HCT116 (cell line): Measurements from ENCODE around the gene ATP1A2. TPM values are rescaled to one million over a fixed set of nuclear protein-coding genes. Genes with fewer than 3 reads are reported as not detected.

Experiments
- ATAC-seq: fragments of 200-7000 bp; cut with Tn5 transposase; 2 replicates; pipeline ENCODE4 v1.9.1; 2020; ENCODE audit warnings: mild to moderate bottlenecking, moderate library complexity
- BruUV-seq: library from RNA; stranded (reverse); fragments of 400-500 nt; replicated peaks from 2 replicates; lab custom pipeline; 2021; lab: Mats Ljungman, UMichigan
- CTCF ChIA-PET: fragments of 300-600 bp; sonication (Branson Sonifier 250); formaldehyde crosslinking; loops from one replicate; lab custom pipeline; 2021; ENCODE audit warnings: antibody characterized with exemption; lab: Charles Lee
- POLR2A ChIA-PET: fragments of 300-600, 350-600 bp; sonication (Branson Sonifier 250); formaldehyde crosslinking; loops from one replicate; lab custom pipeline; 2021; ENCODE audit warnings: antibody characterized with exemption; lab: Charles Lee
- RAD21 ChIA-PET, 2 experiments: fragments of 300-600 bp; sonication (Branson Sonifier 250); formaldehyde crosslinking; loops; one replicate each; lab custom pipeline; 2023; ENCODE audit warnings: low total read pairs in 2 of 2; ENCODE audit not compliant: uncharacterized antibody in 2 of 2, unreplicated experiment in 2 of 2, low non-redundant PET in 1 of 2; lab: Charles Lee
- DNase-seq: peaks from one replicate; pipeline ENCODE4 v3.0.0-alpha.2; 2010; ENCODE audit warnings: low read depth, low spot score
- H2AFZ ChIP-seq: fragments of 200-600 bp; shearing (Covaris generic), sonication (generic); 2 replicates; pipeline ENCODE4 v1.6.1; 2017; ENCODE audit warnings: low read depth, mixed run types, mixed read lengths, antibody characterized with exemption, low read length; ENCODE audit not compliant: poor library complexity, severe bottlenecking
- H3K27ac ChIP-seq: 2 replicates; pipeline ENCODE4 v1.5.1; 2012; ENCODE audit warnings: low read depth, low read length
- H3K27me3 ChIP-seq: fragments of 200-600 bp; sonication (generic); 2 replicates; pipeline ENCODE4 v1.6.1; 2016; ENCODE audit warnings: mixed run types, low read length, mixed read lengths; ENCODE audit not compliant: insufficient read depth
- H3K36me3 ChIP-seq, 2 experiments: fragments of 200-500 bp in 1 of 2; fragments of 200-600 bp in 1 of 2; sonication (Bioruptor generic) in 1 of 2; sonication (generic) in 1 of 2; 2 replicates each; pipeline versions ENCODE4 v1.5.1 to v1.6.1; 2014 to 2016; ENCODE audit warnings: low read length in 2 of 2, inconsistent platforms in 1 of 2, mixed read lengths in 1 of 2, mixed run types in 1 of 2; ENCODE audit not compliant: insufficient read depth in 2 of 2, control insufficient read depth in 1 of 2
- H3K4me1 ChIP-seq, 2 experiments: fragments of 200-600 bp in 1 of 2; sonication (generic) in 1 of 2; 2 replicates each; pipeline versions ENCODE4 v1.5.1 to v1.6.1; 2012 to 2017; ENCODE audit warnings: low read length in 2 of 2, inconsistent platforms in 1 of 2, mild to moderate bottlenecking in 1 of 2, mixed read lengths in 1 of 2, mixed run types in 1 of 2, moderate library complexity in 1 of 2; ENCODE audit not compliant: insufficient read depth in 2 of 2, control insufficient read depth in 1 of 2
- H3K4me2 ChIP-seq: fragments of 200-600 bp; sonication (generic); 2 replicates; pipeline ENCODE4 v1.6.1; 2017; ENCODE audit warnings: mixed run types, low read length, mixed read lengths
- H3K4me3 ChIP-seq, 2 experiments: fragments of 200-600 bp in 1 of 2; sonication (generic) in 1 of 2; replicated peaks in 1 of 2; 2 replicates each; pipeline ENCODE4 v1.5.1; 2011 to 2016; ENCODE audit warnings: low read length in 2 of 2, control low read depth in 1 of 2, low read depth in 1 of 2, mild to moderate bottlenecking in 1 of 2, mixed read lengths in 1 of 2, mixed run types in 1 of 2
- H3K79me2 ChIP-seq: fragments of 200-600 bp; sonication (generic); 2 replicates; pipeline ENCODE4 v1.6.1; 2017; ENCODE audit warnings: mild to moderate bottlenecking, mixed run types, low read length, moderate library complexity, mixed read lengths; ENCODE audit not compliant: insufficient read depth
- H3K9ac ChIP-seq: fragments of 200-600 bp; sonication (generic); 2 replicates; pipeline ENCODE4 v1.6.1; 2016; ENCODE audit warnings: low read length, mixed read lengths
- H3K9me2 ChIP-seq: fragments of 200-600 bp; sonication (generic), shearing (Covaris generic); 2 replicates; pipeline ENCODE4 v1.6.1; 2017; ENCODE audit warnings: mixed run types, mild to moderate bottlenecking, moderate library complexity; ENCODE audit not compliant: insufficient read depth
- H3K9me3 ChIP-seq, 2 experiments: fragments of 200-500 bp in 1 of 2; fragments of 200-600 bp in 1 of 2; sonication (Bioruptor generic) in 1 of 2; sonication (generic) in 1 of 2; 2 replicates each; pipeline ENCODE4 v1.6.1; 2014 to 2017; ENCODE audit warnings: low read length in 2 of 2, mixed read lengths in 2 of 2, inconsistent platforms in 1 of 2, low read depth in 1 of 2, mild to moderate bottlenecking in 1 of 2, mixed run types in 1 of 2, moderate library complexity in 1 of 2; ENCODE audit not compliant: control insufficient read depth in 1 of 2, insufficient read depth in 1 of 2
- H4K20me1 ChIP-seq: fragments of 200-600 bp; sonication (generic), shearing (Covaris generic); 2 replicates; pipeline ENCODE4 v1.6.1; 2017; ENCODE audit warnings: mixed run types, mild to moderate bottlenecking, moderate library complexity; ENCODE audit not compliant: insufficient read depth
- CTCF ChIP-seq, 3 experiments: fragments of 200-600 bp in 1 of 3; sonication (generic) in 1 of 3; IDR thresholded peaks in 2 of 3; conservative IDR thresholded peaks in 1 of 3; 2 replicates each; pipeline ENCODE4 v1.5.1; 2012 to 2017; ENCODE audit warnings: low read depth in 2 of 3, low read length in 2 of 3, antibody characterized with exemption in 1 of 3, borderline replicate concordance in 1 of 3, control low read depth in 1 of 3, mild to moderate bottlenecking in 1 of 3, mixed read lengths in 1 of 3, mixed run types in 1 of 3, moderate library complexity in 1 of 3; ENCODE audit not compliant: insufficient read depth in 1 of 3
- EGR1 ChIP-seq: IDR thresholded peaks from 2 replicates; pipeline ENCODE4 v1.6.1; 2012; ENCODE audit warnings: low read depth
- EZH2 ChIP-seq: fragments of 200-600 bp; sonication (generic); IDR thresholded peaks from 2 replicates; pipeline ENCODE4 v1.6.1; 2017; ENCODE audit warnings: antibody characterized with exemption, mixed run types
- EZH2phosphoT487 ChIP-seq: fragments of 200-600 bp; IDR thresholded peaks from 2 replicates; pipeline ENCODE4 v1.6.1; 2018; ENCODE audit warnings: antibody characterized with exemption, borderline replicate concordance
- FOSL1 ChIP-seq: IDR thresholded peaks from 2 replicates; pipeline ENCODE4 v1.6.1; 2012; ENCODE audit warnings: low read depth
- JUND ChIP-seq: IDR thresholded peaks from 2 replicates; pipeline ENCODE4 v1.6.1; 2012
- MAX ChIP-seq: IDR thresholded peaks from 2 replicates; pipeline ENCODE4 v1.6.1; 2012
- POLR2A ChIP-seq: IDR thresholded peaks from 2 replicates; pipeline ENCODE4 v1.7.0; 2011; ENCODE audit warnings: borderline replicate concordance; ENCODE audit not compliant: insufficient read depth, insufficient read length; ENCODE audit errors: extremely low read depth
- POLR2AphosphoS5 ChIP-seq: IDR thresholded peaks from 2 replicates; pipeline ENCODE4 v1.6.1; 2011; ENCODE audit warnings: mild to moderate bottlenecking, low read depth, low read length, moderate library complexity
- RAD21 ChIP-seq: IDR thresholded peaks from 2 replicates; pipeline ENCODE4 v1.6.1; 2012; ENCODE audit warnings: low read depth, mild to moderate bottlenecking
- REST ChIP-seq: IDR thresholded peaks from 2 replicates; pipeline ENCODE4 v1.6.1; 2012; ENCODE audit warnings: low read depth
- SRF ChIP-seq: IDR thresholded peaks from 2 replicates; pipeline ENCODE4 v1.6.1; 2012; ENCODE audit warnings: low read depth
- TCF7L2 ChIP-seq: IDR thresholded peaks from 2 replicates; pipeline ENCODE4 v1.7.0; 2011; ENCODE audit warnings: borderline replicate concordance, inconsistent platforms; ENCODE audit not compliant: insufficient read depth, insufficient read length; ENCODE audit errors: extremely low read depth
- YY1 ChIP-seq: IDR thresholded peaks from 2 replicates; pipeline ENCODE4 v1.6.1; 2011; ENCODE audit warnings: low read length, low read depth, moderate library complexity, mild to moderate bottlenecking; ENCODE audit not compliant: insufficient replicate concordance; ENCODE audit errors: extremely low read depth
- ZFX ChIP-seq: fragments of 450-650 bp; IDR thresholded peaks from 2 replicates; pipeline ENCODE4 v1.6.1; 2017
- ZNF274 ChIP-seq: fragments of 200-500 bp; sonication (Bioruptor generic); IDR thresholded peaks from 2 replicates; pipeline ENCODE4 v1.6.1; 2014; ENCODE audit warnings: mild to moderate bottlenecking, low read depth, low read length, inconsistent platforms
- intact Hi-C: fragments of 100-400 bp; cut with micrococcal nuclease; formaldehyde crosslinking; loops from 2 replicates; pipeline ENCODE4 v1.10.0; 2022
- total RNA-seq: library from RNA; stranded (reverse); gene quantifications from one replicate; pipeline ENCODE4 v1.2.1, GENCODE V29; 2021; ENCODE audit not compliant: unreplicated experiment
- TF ChIP-seq, protein P1 (sequence below): IDR thresholded peaks from 2 replicates; pipeline ENCODE4 v1.6.1; 2012

The ATP1A2 gene
- total RNA-seq, 1 experiment from 2014 or later: not detected

- no peaks in the 10 kb centered on the region for H3K4me1 ChIP-seq
- CTCF ChIA-PET: no interaction called here
- RAD21 ChIA-PET: no interaction called here
- H3K27ac ChIP-seq: no peak overlapping the region
- intact Hi-C loops: no loop called here
- no peaks in the 10 kb centered on the region for H3K9me3 ChIP-seq
- H3K27me3 ChIP-seq: no peaks in the 10 kb centered on the region
- H4K20me1 ChIP-seq: no peaks in the 10 kb centered on the region
- no peak overlapping the region for H2AFZ ChIP-seq
- H3K79me2 ChIP-seq: no peaks in the 10 kb centered on the region
- DNase-seq (no peak), ATAC-seq (no peak)
- H3K9me2 ChIP-seq: no peaks in the 10 kb centered on the region
- no peak overlapping the region for H3K9ac ChIP-seq
- no peaks in the 10 kb centered on the region for H3K36me3 ChIP-seq
- no peak overlapping the region for H3K4me3 ChIP-seq
- H3K4me2 ChIP-seq: no peak overlapping the region
- POLR2A ChIA-PET: no interaction called here
- TF ChIP-seq, protein P1, sequence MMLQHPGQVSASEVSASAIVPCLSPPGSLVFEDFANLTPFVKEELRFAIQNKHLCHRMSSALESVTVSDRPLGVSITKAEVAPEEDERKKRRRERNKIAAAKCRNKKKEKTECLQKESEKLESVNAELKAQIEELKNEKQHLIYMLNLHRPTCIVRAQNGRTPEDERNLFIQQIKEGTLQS: no peak
- no peak for TF ChIP-seq ZFX
- TF ChIP-seq YY1: no peak
- TF ChIP-seq POLR2AphosphoS5: no peak
- no peak for TF ChIP-seq REST
- TF ChIP-seq MAX: no peak
- TF ChIP-seq EGR1: no peak
- no peak for TF ChIP-seq TCF7L2
- TF ChIP-seq EZH2phosphoT487: no peak
- no peak for TF ChIP-seq CTCF (IDR thresholded peaks at IDR 0.05 in 2 of 3, conservative IDR thresholded peaks at IDR 0.05 in 1 of 3; ENCODE audit: borderline replicate concordance in 1 of 3, insufficient read depth in 1 of 3, low read depth in 2 of 3, low read length in 2 of 3)
- no peak for TF ChIP-seq SRF
- TF ChIP-seq EZH2: no peak
- no peak for TF ChIP-seq RAD21
- no peak for TF ChIP-seq POLR2A
- TF ChIP-seq ZNF274: no peak
- no peak for TF ChIP-seq JUND
- TF ChIP-seq FOSL1: no peak
- BruUV-seq: no TSS peak
Observed at GRCh38 chr1:160137216-160137862, 21.8 kb downstream of the ATP1A2 start.
